CD4-positive, alpha-beta T cell treated with Interleukin-6 at 100 ng/mL for 8 hours (primary cell): Measurements from ENCODE around the gene PPP1CA.
A peak's percentile ranks its signal among the peaks of the same experiment; 100 is the strongest.

ENCODE experiments used
- DNase-seq: peaks from one replicate; pipeline ENCODE4 v3.0.0-alpha.2; 2020; ENCODE audit warnings: mixed read lengths, low spot score

The PPP1CA gene

GRCh38 chr11:67382276-67383136 is 19.2 kb downstream of the PPP1CA start:
- peak; percentile 84 for DNase-seq

GRCh38 chr11:67381244-67381972 is 20.2 kb downstream of the PPP1CA start:
- DNase-seq, result no peak

- DNase-seq, result no peak
Measured at GRCh38 chr11:67379061-67380058, 22.3 kb downstream of the PPP1CA start.

- no peak for DNase-seq
Measured at GRCh38 chr11:67378544-67378943, 23.1 kb downstream of the PPP1CA start.

- DNase-seq, result no peak
Measured at GRCh38 chr11:67376873-67377808, 24.5 kb downstream of the PPP1CA start.

- no peak for DNase-seq
Measured at GRCh38 chr11:67376063-67376820, 25.4 kb downstream of the PPP1CA start.

- no peak for DNase-seq
Measured at GRCh38 chr11:67375320-67376055, 26.2 kb downstream of the PPP1CA start.

- no peak for DNase-seq
Measured at GRCh38 chr11:67374571-67375281, 26.9 kb downstream of the PPP1CA start.

GRCh38 chr11:67373648-67374570 is 27.7 kb downstream of the PPP1CA start:
- DNase-seq, result peak; percentile 82

GRCh38 chr11:67372993-67373647 is 28.5 kb downstream of the PPP1CA start, which contains the start of gene CLCF1:
CLCF1 (minus strand) TSS chr11:67373598; CDS start chr11:67373539, 59 bp downstream.
- no peak for DNase-seq

- no peak for DNase-seq
Measured at GRCh38 chr11:67372321-67372992, 29.2 kb downstream of the PPP1CA start.

GRCh38 chr11:67371911-67372320 is 29.7 kb downstream of the PPP1CA start:
- no peak for DNase-seq

- DNase-seq, result no peak
Measured at GRCh38 chr11:67371189-67371910, 30.3 kb downstream of the PPP1CA start.

GRCh38 chr11:67370351-67371076 is 31.1 kb downstream of the PPP1CA start:
- DNase-seq, result no peak

- DNase-seq, result no peak
Measured at GRCh38 chr11:67369801-67370284, 31.8 kb downstream of the PPP1CA start.
